Gastrocnemius medialis (tissue), 4 donors: ENCODE results near the gene LRCH1. TPM values are rescaled to one million over a fixed set of nuclear protein-coding genes. Genes with fewer than 3 reads are reported as not detected.

Source experiments
- ATAC-seq, 2 donors: fragments of 150-250 bp; one replicate each; pipeline ENCODE4 v1.9.1; 2016
- DNase-seq, 2 donors: peaks; one replicate each; pipeline ENCODE4 v3.0.0-alpha.2; 2019
- H3K27ac ChIP-seq, 4 donors: fragments of 200-600 bp; sonication (generic); 1 replicate in 1 of 4; 2 replicates in 3 of 4; pipeline ENCODE4 v1.5.1; 2016 to 2018; ENCODE audit warnings: mild to moderate bottlenecking in 2 of 4, moderate library complexity in 1 of 4
- H3K27me3 ChIP-seq, 3 donors: fragments of 200-600 bp; sonication (generic) in 2 of 3; 1 replicate in 1 of 3; 2 replicates in 2 of 3; pipeline versions ENCODE4 v1.5.1 to v1.6.0; 2016 to 2019; ENCODE audit warnings: mild to moderate bottlenecking in 1 of 3, moderate library complexity in 1 of 3
- H3K36me3 ChIP-seq, 2 donors: fragments of 200-600 bp; sonication (generic) in 1 of 2; one replicate each; pipeline ENCODE4 v1.5.1; 2017 to 2018
- H3K4me1 ChIP-seq, 2 donors: fragments of 200-600 bp; sonication (generic) in 1 of 2; one replicate each; pipeline ENCODE4 v1.5.1; 2016 to 2017; ENCODE audit warnings: mild to moderate bottlenecking in 2 of 2
- H3K4me3 ChIP-seq, 4 donors: fragments of 200-600 bp; sonication (generic) in 3 of 4; 1 replicate in 1 of 4; 2 replicates in 3 of 4; pipeline ENCODE4 v1.5.1; 2016 to 2019; ENCODE audit warnings: mild to moderate bottlenecking in 2 of 4
- H3K9me3 ChIP-seq, 3 donors: fragments of 200-600 bp; sonication (generic) in 2 of 3; 1 replicate in 1 of 3; 2 replicates in 2 of 3; pipeline ENCODE4 v1.5.1; 2016 to 2019
- CTCF ChIP-seq, 5 experiments: fragments of 450-650 bp in 3 of 5; fragments of 200-600 bp in 2 of 5; sonication (generic) in 2 of 5; IDR thresholded peaks in 4 of 5; conservative IDR thresholded peaks in 1 of 5; 1 replicate in 4 of 5; 2 replicates in 1 of 5; pipeline ENCODE4 v1.5.1; 2016 to 2019; ENCODE audit warnings: antibody characterized with exemption in 5 of 5, mild to moderate bottlenecking in 3 of 5, moderate library complexity in 3 of 5
- POLR2A ChIP-seq, 2 donors: fragments of 450-650 bp; IDR thresholded peaks; one replicate each; pipeline ENCODE4 v1.6.1; 2017; ENCODE audit warnings: antibody characterized with exemption in 2 of 2, mild to moderate bottlenecking in 2 of 2, moderate library complexity in 2 of 2
- in situ Hi-C, 4 donors: fragments of 200-750 bp; cut with MboI; loops; one replicate each; pipeline versions ENCODE4 v1.15.0 to v1.8.0; 2017; ENCODE audit warnings: low sequenced_read_pairs in 4 of 4
- intact Hi-C: fragments of 100-400 bp; cut with DNase I; formaldehyde crosslinking; loops from one replicate; pipeline ENCODE4 v1.15.1; 2023; ENCODE audit warnings: low total_unique reads
- total RNA-seq, 4 donors: library from RNA; depleted of rRNA; stranded (reverse); fragments of >200 nt; gene quantifications; one replicate each; pipeline versions ENCODE4 v1.1.0 to v1.2.3, GENCODE V29; 2016

LRCH1 gene
- total RNA-seq, 4 donors from 2014 or later: 3.4 to 5.0 (median 3.9) TPM

GRCh38 chr13:46631179-46631542 lies 78.2 kb downstream of the LRCH1 start:
- H3K27ac ChIP-seq: no peak overlapping the region

GRCh38 chr13:46632176-46632575 lies 79.2 kb downstream of the LRCH1 start:
- in situ Hi-C loops (no loop called here), intact Hi-C loops (loop anchor here (10.0 kb wide), 1 partner anchor 57 kb away; no protein-coding TSS in a partner anchor)
- H3K9me3 ChIP-seq: no peaks in the 10 kb centered on the region
- TF ChIP-seq POLR2A (IDR thresholded peaks at IDR 0.05) (no peak), CTCF (IDR thresholded peaks at IDR 0.05 in 4 of 5, conservative IDR thresholded peaks at IDR 0.05 in 1 of 5) (no peak)
- no peak overlapping the region for H3K27ac ChIP-seq
- H3K27me3 ChIP-seq: no peaks in the 10 kb centered on the region
- DNase-seq (no peak), ATAC-seq (no peak)
- H3K4me1 ChIP-seq: peaks cover 6 to 25% of the 10 kb centered on the region in 2 donors
- H3K36me3 ChIP-seq: no peaks in the 10 kb centered on the region
- H3K4me3 ChIP-seq: no peak overlapping the region

More at GRCh38 chr13:46631179-46631542, 78.2 kb downstream of the LRCH1 start:
- ATAC-seq (no peak), DNase-seq (no peak)
- TF ChIP-seq CTCF (IDR thresholded peaks at IDR 0.05 in 4 of 5, conservative IDR thresholded peaks at IDR 0.05 in 1 of 5): no peak
- no peak for TF ChIP-seq POLR2A (IDR thresholded peaks at IDR 0.05)
- Histone ChIP-seq H3K4me1 (peaks cover 6 to 25% of the 10 kb centered on the region in 2 donors), H3K4me3 (no peak overlapping the region), H3K36me3 (no peaks in the 10 kb centered on the region), H3K27me3 (no peaks in the 10 kb centered on the region), H3K9me3 (no peaks in the 10 kb centered on the region)
- in situ Hi-C loops: no loop called here
- intact Hi-C loops: loop anchor here (10.0 kb wide), 1 partner anchor 56 kb away; no protein-coding TSS in a partner anchor

- Histone ChIP-seq H3K4me3 (no peak overlapping the region), H3K27me3 (no peaks in the 10 kb centered on the region), H3K27ac (no peak overlapping the region), H3K9me3 (no peaks in the 10 kb centered on the region), H3K36me3 (no peaks in the 10 kb centered on the region), H3K4me1 (peaks cover 9 to 25% of the 10 kb centered on the region in 2 donors)
- intact Hi-C loops: loop anchor here (10.0 kb wide), 1 partner anchor 59 kb away; no protein-coding TSS in a partner anchor
- ATAC-seq (no peak), DNase-seq (no peak)
- TF ChIP-seq CTCF (IDR thresholded peaks at IDR 0.05 in 4 of 5, conservative IDR thresholded peaks at IDR 0.05 in 1 of 5): no peak
- no peak for TF ChIP-seq POLR2A (IDR thresholded peaks at IDR 0.05)
- in situ Hi-C loops: no loop called here
Observed at GRCh38 chr13:46633416-46633815, 80.4 kb downstream of the LRCH1 start.

- ATAC-seq: no peak
- DNase-seq: no peak
- intact Hi-C loops (loop anchor here (10.0 kb wide), 1 partner anchor 62 kb away; no protein-coding TSS in a partner anchor), in situ Hi-C loops (no loop called here)
- Histone ChIP-seq H3K4me1 (peaks cover 22 to 34% of the 10 kb centered on the region in 2 donors), H3K9me3 (no peaks in the 10 kb centered on the region), H3K4me3 (no peak overlapping the region), H3K27me3 (no peaks in the 10 kb centered on the region), H3K36me3 (no peaks in the 10 kb centered on the region), H3K27ac (no peak overlapping the region)
- TF ChIP-seq CTCF (IDR thresholded peaks at IDR 0.05 in 4 of 5, conservative IDR thresholded peaks at IDR 0.05 in 1 of 5) (no peak), POLR2A (IDR thresholded peaks at IDR 0.05) (no peak)
Observed at GRCh38 chr13:46636451-46636850, 83.5 kb downstream of the LRCH1 start.

GRCh38 chr13:46637213-46637612 lies 84.2 kb downstream of the LRCH1 start:
- no peak for TF ChIP-seq POLR2A (IDR thresholded peaks at IDR 0.05)
- TF ChIP-seq CTCF (IDR thresholded peaks at IDR 0.05 in 4 of 5, conservative IDR thresholded peaks at IDR 0.05 in 1 of 5): no peak
- Histone ChIP-seq H3K4me1 (peaks cover 25 to 40% of the 10 kb centered on the region in 2 donors), H3K4me3 (no peak overlapping the region), H3K27ac (no peak overlapping the region), H3K9me3 (no peaks in the 10 kb centered on the region), H3K36me3 (no peaks in the 10 kb centered on the region), H3K27me3 (no peaks in the 10 kb centered on the region)
- intact Hi-C loops (loop anchor here (10.0 kb wide), 1 partner anchor 62 kb away; no protein-coding TSS in a partner anchor), in situ Hi-C loops (no loop called here)
- DNase-seq (no peak), ATAC-seq (no peak)
